Testis (tissue), 2 donors: ENCODE results near the gene CNKSR3.

Experiments
- CTCF ChIP-seq, 3 experiments: fragments of 450-650 bp in 2 of 3; fragments of 200-600 bp in 1 of 3; sonication (generic) in 1 of 3; IDR thresholded peaks; one replicate each; pipeline ENCODE4 v1.5.1; 2016 to 2019; ENCODE audit warnings: antibody characterized with exemption in 3 of 3, mild to moderate bottlenecking in 2 of 3, moderate library complexity in 1 of 3
- POLR2A ChIP-seq: fragments of 450-650 bp; IDR thresholded peaks from one replicate; pipeline ENCODE4 v1.6.1; 2017; ENCODE audit warnings: antibody characterized with exemption, mild to moderate bottlenecking, moderate library complexity

- TF ChIP-seq CTCF (IDR thresholded peaks at IDR 0.05) (no peak), POLR2A (no peak)
Observed at GRCh38 chr6:154555073-154555677, 44.7 kb upstream of the CNKSR3 start.
